NCI-H69 (cell line): ENCODE results near the gene SLAMF1.
"Not testable (repeated sequence)": the region's sequence is repeated elsewhere in the genome, so short reads cannot be mapped to it uniquely, and the experiment has no call there.

Experiments
- DNase-seq: peaks from one replicate; lab custom pipeline; 2025; lab: John Stamatoyannopoulos, UW

Gene SLAMF1

GRCh38 chr1:160563230-160563629 lies 83.6 kb downstream of the SLAMF1 start:
- DNase-seq = not testable (repeated sequence)

- not testable (repeated sequence) for DNase-seq
These were observed 84.1 kb downstream of the SLAMF1 start for GRCh38 chr1:160562745-160563144.

DNA sequence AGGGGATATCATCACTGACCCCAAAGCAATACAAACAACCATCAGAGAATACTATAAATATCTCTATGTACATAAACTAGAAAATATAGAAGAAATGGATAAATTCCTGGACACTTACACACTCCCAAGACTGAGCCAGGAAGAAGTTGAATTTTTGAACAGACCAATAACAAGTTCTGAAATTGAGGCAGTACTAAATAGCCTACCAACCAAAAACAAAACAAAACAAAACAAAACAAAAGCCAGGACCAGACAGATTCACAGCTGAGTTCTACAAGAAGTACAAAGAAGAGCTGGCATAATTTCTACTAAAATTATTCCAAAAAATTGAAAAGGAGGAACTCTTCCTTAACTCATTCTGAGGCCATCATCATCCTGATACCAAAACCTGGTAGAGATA lies 86.0 kb downstream of the SLAMF1 start:
- no peak for DNase-seq

- DNase-seq = no peak
These were observed 86.7 kb downstream of the SLAMF1 start for GRCh38 chr1:160560045-160560705.

GRCh38 chr1:160559437-160559836 lies 87.4 kb downstream of the SLAMF1 start:
- DNase-seq = not testable (repeated sequence)

- DNase-seq = no peak
These were observed 88.0 kb downstream of the SLAMF1 start for GRCh38 chr1:160558660-160559380.
